ENCODE results near the gene INSC. TPM values are rescaled to one million over a fixed set of nuclear protein-coding genes. Genes with fewer than 3 reads are reported as not detected.

INSC gene
- polyA plus RNA-seq, 1 donor from 2014 or later, result 0.12 TPM

GRCh38 chr11:15238856-15239255 is 124.1 kb downstream of the INSC start:
- no peak overlapping the region for H2AFZ ChIP-seq (ENCODE audit: low read depth, low read length)
- no peaks in the 10 kb centered on the region for H3K27me3 ChIP-seq (ENCODE audit: insufficient read depth, low read depth, low read length)
- no peaks in the 10 kb centered on the region for H3K9me3 ChIP-seq (ENCODE audit: low read length)
- no peak overlapping the region for H3K27ac ChIP-seq (ENCODE audit: low read length)
- no peak overlapping the region for H3K9ac ChIP-seq (ENCODE audit: low read length)
- H3K4me3 ChIP-seq (ENCODE audit: low read length), result no peak overlapping the region
- no peaks in the 10 kb centered on the region for H3K36me3 ChIP-seq (ENCODE audit: insufficient read depth, low read length)
- TF ChIP-seq TAF1 (IDR thresholded peaks at IDR 0.05; ENCODE audit: low read depth) (no peak), RAD21 (conservative IDR thresholded peaks at IDR 0.05) (no peak), CTCF (IDR thresholded peaks at IDR 0.05; ENCODE audit: poor library complexity, severe bottlenecking) (no peak), REST (IDR thresholded peaks at IDR 0.05; ENCODE audit: borderline replicate concordance) (no peak), EP300 (conservative IDR thresholded peaks at IDR 0.05; ENCODE audit: poor library complexity, severe bottlenecking) (no peak), SMC3 (conservative IDR thresholded peaks at IDR 0.05; ENCODE audit: poor library complexity) (no peak), POLR2AphosphoS5 (IDR thresholded peaks at IDR 0.05) (no peak), EZH2 (IDR thresholded peaks at IDR 0.05; ENCODE audit: borderline replicate concordance, insufficient read depth, low read length, poor library complexity, severe bottlenecking) (no peak), MXI1 (conservative IDR thresholded peaks at IDR 0.05; ENCODE audit: poor library complexity, severe bottlenecking) (no peak)
- no peaks in the 10 kb centered on the region for H3F3A ChIP-seq (ENCODE audit: insufficient read depth, low read length, poor library complexity, severe bottlenecking)
- no peaks in the 10 kb centered on the region for H3K79me2 ChIP-seq (replicated peaks; ENCODE audit: insufficient read depth, low read length)
- no peaks in the 10 kb centered on the region for H3K9me2 ChIP-seq (ENCODE audit: insufficient read depth, low read length)
- no peaks in the 10 kb centered on the region for H4K20me1 ChIP-seq (ENCODE audit: insufficient read depth)
- H3K4me2 ChIP-seq (ENCODE audit: low read length), result no peak overlapping the region

GRCh38 chr11:15248749-15249148 is 134.0 kb downstream of the INSC start:
- Histone ChIP-seq H3K27me3 (ENCODE audit: insufficient read depth, low read depth, low read length) (no peaks in the 10 kb centered on the region), H3F3A (ENCODE audit: insufficient read depth, low read length, poor library complexity, severe bottlenecking) (no peaks in the 10 kb centered on the region), H3K79me2 (replicated peaks; ENCODE audit: insufficient read depth, low read length) (no peaks in the 10 kb centered on the region), H3K4me3 (ENCODE audit: low read length) (no peak overlapping the region), H3K36me3 (ENCODE audit: insufficient read depth, low read length) (no peaks in the 10 kb centered on the region), H2AFZ (ENCODE audit: low read depth, low read length) (no peak overlapping the region), H3K9me3 (ENCODE audit: low read length) (no peaks in the 10 kb centered on the region), H4K20me1 (ENCODE audit: insufficient read depth) (no peaks in the 10 kb centered on the region), H3K27ac (ENCODE audit: low read length) (no peak overlapping the region), H3K9ac (ENCODE audit: low read length) (no peak overlapping the region), H3K4me2 (ENCODE audit: low read length) (no peak overlapping the region), H3K9me2 (ENCODE audit: insufficient read depth, low read length) (no peaks in the 10 kb centered on the region)
- TF ChIP-seq CTCF (IDR thresholded peaks at IDR 0.05; ENCODE audit: poor library complexity, severe bottlenecking), result no peak
- no peak for TF ChIP-seq REST (IDR thresholded peaks at IDR 0.05; ENCODE audit: borderline replicate concordance)
- no peak for TF ChIP-seq RAD21 (conservative IDR thresholded peaks at IDR 0.05)
- TF ChIP-seq SMC3 (conservative IDR thresholded peaks at IDR 0.05; ENCODE audit: poor library complexity), result no peak
- no peak for TF ChIP-seq EZH2 (IDR thresholded peaks at IDR 0.05; ENCODE audit: borderline replicate concordance, insufficient read depth, low read length, poor library complexity, severe bottlenecking)
- TF ChIP-seq TAF1 (IDR thresholded peaks at IDR 0.05; ENCODE audit: low read depth), result no peak
- TF ChIP-seq EP300 (conservative IDR thresholded peaks at IDR 0.05; ENCODE audit: poor library complexity, severe bottlenecking), result no peak
- no peak for TF ChIP-seq POLR2AphosphoS5 (IDR thresholded peaks at IDR 0.05)
- no peak for TF ChIP-seq MXI1 (conservative IDR thresholded peaks at IDR 0.05; ENCODE audit: poor library complexity, severe bottlenecking)
